ENCODE data around the gene RNF208. TPM values are rescaled to one million over a fixed set of nuclear protein-coding genes. Genes with fewer than 3 reads are reported as not detected.

RNF208 gene
- total RNA-seq, 2 donors from 2014 or later: 10.5 to 15.6 TPM

DNA sequence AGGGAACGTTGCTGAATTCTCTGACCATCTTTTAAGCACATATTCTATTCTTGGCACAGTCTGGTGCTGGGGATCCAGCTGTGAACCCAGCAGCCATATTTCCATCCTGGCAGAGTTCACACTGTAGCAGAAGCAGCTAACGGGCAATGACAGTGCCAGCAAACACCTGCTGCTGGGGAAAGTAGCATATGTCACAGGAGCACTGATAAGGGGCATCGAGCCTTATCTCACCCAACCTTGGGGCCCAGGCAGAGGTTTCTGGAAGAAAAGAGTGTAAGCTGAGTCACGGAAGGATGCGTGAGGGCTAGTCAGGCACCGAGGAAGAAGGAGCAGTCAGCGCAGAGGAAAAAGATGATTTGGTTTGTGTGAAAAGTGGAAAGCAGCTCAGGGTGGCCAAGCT is 15.4 kb downstream of the RNF208 start:
- peak overlapping the region; percentile 93 for H3K27ac Mint-ChIP-seq
- DNase-seq: no peak
- Histone ChIP-seq H3K36me3 (ENCODE audit: control insufficient read depth, insufficient read depth, low read length) (peaks cover 17% of the 10 kb centered on the region), H3K27ac (ENCODE audit: low read depth, low read length) (no peak overlapping the region), H3K4me3 (ENCODE audit: low read length) (peak overlapping the region; percentile 92), H3K27me3 (ENCODE audit: control insufficient read depth, insufficient read depth, low read length, poor library complexity, severe bottlenecking) (no peaks in the 10 kb centered on the region), H3K4me1 (ENCODE audit: control insufficient read depth, insufficient read depth, low read length) (peaks cover 16% of the 10 kb centered on the region), H3K9ac (ENCODE audit: extremely low read depth, low read length, poor library complexity, severe bottlenecking) (peak overlapping the region; percentile 85), H3K9me3 (ENCODE audit: control insufficient read depth, low read length) (no peaks in the 10 kb centered on the region)
- no peaks in the 10 kb centered on the region for H3K27me3 Mint-ChIP-seq (ENCODE audit: insufficient read depth)
- TF ChIP-seq, protein P1, sequence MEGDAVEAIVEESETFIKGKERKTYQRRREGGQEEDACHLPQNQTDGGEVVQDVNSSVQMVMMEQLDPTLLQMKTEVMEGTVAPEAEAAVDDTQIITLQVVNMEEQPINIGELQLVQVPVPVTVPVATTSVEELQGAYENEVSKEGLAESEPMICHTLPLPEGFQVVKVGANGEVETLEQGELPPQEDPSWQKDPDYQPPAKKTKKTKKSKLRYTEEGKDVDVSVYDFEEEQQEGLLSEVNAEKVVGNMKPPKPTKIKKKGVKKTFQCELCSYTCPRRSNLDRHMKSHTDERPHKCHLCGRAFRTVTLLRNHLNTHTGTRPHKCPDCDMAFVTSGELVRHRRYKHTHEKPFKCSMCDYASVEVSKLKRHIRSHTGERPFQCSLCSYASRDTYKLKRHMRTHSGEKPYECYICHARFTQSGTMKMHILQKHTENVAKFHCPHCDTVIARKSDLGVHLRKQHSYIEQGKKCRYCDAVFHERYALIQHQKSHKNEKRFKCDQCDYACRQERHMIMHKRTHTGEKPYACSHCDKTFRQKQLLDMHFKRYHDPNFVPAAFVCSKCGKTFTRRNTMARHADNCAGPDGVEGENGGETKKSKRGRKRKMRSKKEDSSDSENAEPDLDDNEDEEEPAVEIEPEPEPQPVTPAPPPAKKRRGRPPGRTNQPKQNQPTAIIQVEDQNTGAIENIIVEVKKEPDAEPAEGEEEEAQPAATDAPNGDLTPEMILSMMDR (conservative IDR thresholded peaks at IDR 0.05): no peak
- WGBS, 2 experiments (ENCODE audit: insufficient coverage in 1 of 2, insufficient read length in 1 of 2): 90 to 98% methylated on average over 7 of the region's 7 CpGs
- H3K9me3 Mint-ChIP-seq: no peaks in the 10 kb centered on the region
- peaks cover 19% of the 10 kb centered on the region for H3K4me1 Mint-ChIP-seq
- peaks cover 33% of the 10 kb centered on the region for H3K36me3 Mint-ChIP-seq (ENCODE audit: low read depth)
- H3K4me3 Mint-ChIP-seq: peak overlapping the region; percentile 90

DNA sequence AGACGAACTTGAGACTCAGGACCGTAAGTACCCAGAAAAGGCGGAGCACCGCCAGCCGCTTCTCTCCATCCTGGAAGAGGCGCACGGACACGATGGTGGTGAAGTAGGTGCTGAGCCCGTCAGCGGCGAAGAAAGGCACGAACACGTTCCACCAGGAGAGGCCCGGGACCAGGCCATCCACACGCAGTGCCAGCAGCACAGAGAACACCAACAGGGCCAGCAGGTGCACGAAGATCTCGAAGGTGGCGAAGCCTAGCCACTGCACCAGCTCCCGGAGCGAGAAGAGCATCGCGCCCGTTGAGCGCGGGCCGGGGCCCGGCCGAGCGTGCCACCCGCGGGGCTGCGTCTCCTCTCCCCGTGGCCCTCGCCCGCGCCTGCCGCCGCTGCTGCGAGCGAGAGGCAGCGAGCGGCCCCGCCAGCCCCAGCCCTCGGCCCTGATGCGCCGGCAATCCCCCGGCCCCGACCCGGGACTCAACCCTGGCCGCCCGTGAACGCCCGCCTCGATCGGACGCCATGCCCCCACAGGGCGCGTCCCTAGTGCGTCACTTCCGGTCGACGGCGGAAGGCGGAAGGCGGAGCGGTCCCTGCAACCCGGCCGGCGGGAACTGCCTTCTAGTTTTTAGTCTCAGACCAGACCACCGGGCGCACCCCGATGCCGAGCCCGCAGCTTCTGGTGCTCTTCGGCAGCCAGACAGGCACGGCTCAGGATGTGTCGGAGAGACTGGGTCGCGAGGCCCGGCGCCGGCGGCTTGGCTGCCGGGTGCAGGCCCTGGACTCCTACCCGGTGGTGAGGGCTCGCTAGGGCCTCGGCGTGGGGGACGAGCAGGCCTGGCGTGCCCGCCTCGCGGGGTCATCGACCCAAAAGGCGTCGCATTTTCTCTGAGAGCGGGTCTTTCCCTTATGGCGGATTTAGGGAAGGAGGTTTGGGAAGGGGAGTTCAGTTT is 16.6 kb downstream of the RNF208 start, which contains the start of the genes NDOR1 and TMEM203:
TSS of gene NDOR1 (plus strand) at position 575 of the 944 bp plus-strand sequence. CDS start at position 653, 78 bp downstream.
TSS of gene TMEM203 (minus strand) at position 523 of the 944 bp plus-strand sequence. CDS start at position 289, 234 bp downstream.
- Histone ChIP-seq H3K27ac (ENCODE audit: low read depth, low read length) (peak within 1 kb of the TSS; percentile 44), H3K9ac (ENCODE audit: extremely low read depth, low read length, poor library complexity, severe bottlenecking) (peak within 1 kb of the TSS; percentile 85), H3K27me3 (ENCODE audit: control insufficient read depth, insufficient read depth, low read length, poor library complexity, severe bottlenecking) (no peaks in the 10 kb centered on the region), H3K4me1 (ENCODE audit: control insufficient read depth, insufficient read depth, low read length) (peaks cover 18% of the 10 kb centered on the region), H3K9me3 (ENCODE audit: control insufficient read depth, low read length) (no peaks in the 10 kb centered on the region), H3K36me3 (ENCODE audit: control insufficient read depth, insufficient read depth, low read length) (peaks cover 16% of the 10 kb centered on the region), H3K4me3 (ENCODE audit: low read length) (peak within 1 kb of the TSS; percentile 92)
- TF ChIP-seq, protein P1 (conservative IDR thresholded peaks at IDR 0.05): no peak
- peak within 1 kb of the TSS; percentile 96 for H3K27ac Mint-ChIP-seq
- no peaks in the 10 kb centered on the region for H3K27me3 Mint-ChIP-seq (ENCODE audit: insufficient read depth)
- peak within 1 kb of the TSS; percentile 90 for H3K4me3 Mint-ChIP-seq
- peaks cover 24% of the 10 kb centered on the region for H3K4me1 Mint-ChIP-seq
- 0 to 1% methylated on average over 53 to 98 of the region's 98 CpGs for WGBS, 2 experiments (ENCODE audit: insufficient coverage in 1 of 2, insufficient read length in 1 of 2)
- DNase-seq: peak; percentile 96
- no peaks in the 10 kb centered on the region for H3K9me3 Mint-ChIP-seq
- H3K36me3 Mint-ChIP-seq (ENCODE audit: low read depth): peaks cover 27% of the 10 kb centered on the region

DNA sequence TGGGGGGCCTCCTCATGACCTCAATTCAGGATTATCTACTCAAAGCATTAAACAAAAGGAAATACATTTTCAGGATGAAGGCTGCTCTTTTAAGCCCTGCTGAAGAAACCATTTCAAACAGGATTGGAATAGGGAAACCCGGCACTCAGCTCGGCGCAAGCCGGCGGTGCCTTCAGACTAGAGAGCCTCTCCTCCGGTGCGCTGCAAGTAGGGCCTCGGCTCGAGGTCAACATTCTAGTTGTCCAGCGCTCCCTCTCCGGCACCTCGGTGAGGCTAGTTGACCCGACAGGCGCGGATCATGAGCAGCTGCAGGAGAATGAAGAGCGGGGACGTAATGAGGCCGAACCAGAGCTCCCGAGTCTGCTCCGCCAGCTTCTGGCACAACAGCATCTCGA is 17.3 kb downstream of the RNF208 start:
- Mint-ChIP-seq H3K9me3 (no peaks in the 10 kb centered on the region), H3K36me3 (ENCODE audit: low read depth) (peaks cover 25% of the 10 kb centered on the region), H3K27ac (peak overlapping the region; percentile 96), H3K4me3 (peak overlapping the region; percentile 90), H3K4me1 (peaks cover 24% of the 10 kb centered on the region), H3K27me3 (ENCODE audit: insufficient read depth) (no peaks in the 10 kb centered on the region)
- no peak overlapping the region for H3K27ac ChIP-seq (ENCODE audit: low read depth, low read length)
- peaks cover 12% of the 10 kb centered on the region for H3K36me3 ChIP-seq (ENCODE audit: control insufficient read depth, insufficient read depth, low read length)
- peak overlapping the region; percentile 92 for H3K4me3 ChIP-seq (ENCODE audit: low read length)
- 30 to 32% methylated on average over 21 of the region's 21 CpGs for WGBS, 2 experiments (ENCODE audit: insufficient coverage in 1 of 2, insufficient read length in 1 of 2)
- DNase-seq: no peak
- H3K4me1 ChIP-seq (ENCODE audit: control insufficient read depth, insufficient read depth, low read length): peaks cover 18% of the 10 kb centered on the region
- H3K27me3 ChIP-seq (ENCODE audit: control insufficient read depth, insufficient read depth, low read length, poor library complexity, severe bottlenecking): no peaks in the 10 kb centered on the region
- peak overlapping the region; percentile 85 for H3K9ac ChIP-seq (ENCODE audit: extremely low read depth, low read length, poor library complexity, severe bottlenecking)
- no peaks in the 10 kb centered on the region for H3K9me3 ChIP-seq (ENCODE audit: control insufficient read depth, low read length)
- TF ChIP-seq, protein P1 (conservative IDR thresholded peaks at IDR 0.05): no peak

All from endodermal cell (in vitro differentiated cells).